Measurements from ENCODE around the gene PKHD1.
"Not testable (repeated sequence)": the region's sequence is repeated elsewhere in the genome, so short reads cannot be mapped to it uniquely, and the experiment has no call there.

PKHD1 gene

GRCh38 chr6:51918347-51918746 is 169.1 kb downstream of the PKHD1 start:
- not testable (repeated sequence) for DNase-seq

GRCh38 chr6:51915098-51915497 is 172.3 kb downstream of the PKHD1 start:
- no peak for DNase-seq

- no peak for DNase-seq
These were observed 174.1 kb downstream of the PKHD1 start for GRCh38 chr6:51913265-51913664.

- DNase-seq, result no peak
These were observed 176.6 kb downstream of the PKHD1 start for GRCh38 chr6:51910851-51911250.

GRCh38 chr6:51908243-51908642 is 179.2 kb downstream of the PKHD1 start:
- DNase-seq, result no peak

- DNase-seq, result no peak
These were observed 185.3 kb downstream of the PKHD1 start for GRCh38 chr6:51901766-51902764.

- no peak for DNase-seq
These were observed 194.0 kb downstream of the PKHD1 start for GRCh38 chr6:51893366-51893765.

GRCh38 chr6:51892750-51893149 is 194.7 kb downstream of the PKHD1 start:
- DNase-seq, result no peak

- no peak for DNase-seq
These were observed 195.1 kb downstream of the PKHD1 start for GRCh38 chr6:51892339-51892738.

- DNase-seq, result no peak
These were observed 195.6 kb downstream of the PKHD1 start for GRCh38 chr6:51891784-51892183.

GRCh38 chr6:51887859-51888258 is 199.6 kb downstream of the PKHD1 start:
- DNase-seq, result no peak

GRCh38 chr6:51885957-51886356 is 201.5 kb downstream of the PKHD1 start:
- DNase-seq, result no peak

GRCh38 chr6:51868591-51869355 is 218.6 kb downstream of the PKHD1 start:
- DNase-seq, result no peak

- no peak for DNase-seq
These were observed 220.5 kb downstream of the PKHD1 start for GRCh38 chr6:51866867-51867266.

GRCh38 chr6:51865996-51866395 is 221.4 kb downstream of the PKHD1 start:
- DNase-seq, result no peak

- no peak for DNase-seq
These were observed 222.2 kb downstream of the PKHD1 start for GRCh38 chr6:51865176-51865575.

- DNase-seq, result no peak
These were observed 230.3 kb downstream of the PKHD1 start for GRCh38 chr6:51857134-51857533.

- no peak for DNase-seq
These were observed 230.9 kb downstream of the PKHD1 start for GRCh38 chr6:51856508-51856907.

GRCh38 chr6:51855310-51856082 is 231.9 kb downstream of the PKHD1 start:
- DNase-seq, result no peak

- DNase-seq, result no peak
These were observed 232.5 kb downstream of the PKHD1 start for GRCh38 chr6:51854876-51855275.

GRCh38 chr6:51854347-51854746 is 233.1 kb downstream of the PKHD1 start:
- no peak for DNase-seq

- not testable (repeated sequence) for DNase-seq
These were observed 234.3 kb downstream of the PKHD1 start for GRCh38 chr6:51853109-51853508.

GRCh38 chr6:51846531-51846930 is 240.9 kb downstream of the PKHD1 start:
- DNase-seq, result no peak
